Loucy (cell line): ENCODE measurements around the gene GGT7.

Experiments
- H2AFZ ChIP-seq: fragments of 200-600 bp; sonication (generic); 2 replicates; pipeline ENCODE4 v1.6.0; 2016; ENCODE audit warnings: antibody characterized with exemption, mild to moderate bottlenecking, low read length, moderate library complexity
- H3F3A ChIP-seq: fragments of 200-600 bp; 2 replicates; pipeline ENCODE4 v1.6.0; 2016; ENCODE audit warnings: antibody characterized with exemption, low read depth, mild to moderate bottlenecking
- H3K27me3 ChIP-seq: fragments of 200-600 bp; sonication (generic); 2 replicates; pipeline ENCODE4 v1.6.1; 2014; ENCODE audit warnings: low read length, mild to moderate bottlenecking; ENCODE audit not compliant: insufficient read depth, poor library complexity, severe bottlenecking
- H3K36me3 ChIP-seq: fragments of 200-600 bp; sonication (generic); 2 replicates; pipeline ENCODE4 v1.6.1; 2016; ENCODE audit warnings: low read length; ENCODE audit not compliant: insufficient read depth
- H3K4me1 ChIP-seq: fragments of 200-600 bp; sonication (generic); 2 replicates; pipeline ENCODE4 v1.5.1; 2014; ENCODE audit warnings: low read length, mild to moderate bottlenecking; ENCODE audit not compliant: insufficient read depth, poor library complexity, severe bottlenecking
- H3K4me2 ChIP-seq: fragments of 200-600 bp; sonication (generic); 2 replicates; pipeline ENCODE4 v1.6.0; 2014; ENCODE audit warnings: antibody characterized with exemption, low read length, low read depth, mild to moderate bottlenecking; ENCODE audit not compliant: poor library complexity, severe bottlenecking
- H3K4me3 ChIP-seq: fragments of 200-600 bp; sonication (generic); 2 replicates; pipeline ENCODE4 v1.5.1; 2014; ENCODE audit warnings: low read length, mild to moderate bottlenecking, mixed read lengths; ENCODE audit not compliant: poor library complexity, severe bottlenecking
- H3K79me2 ChIP-seq: fragments of 200-600 bp; sonication (generic); 2 replicates; pipeline ENCODE4 v1.6.1; 2014; ENCODE audit warnings: low read length; ENCODE audit not compliant: insufficient read depth
- H3K9ac ChIP-seq: fragments of 200-600 bp; sonication (generic); 2 replicates; pipeline ENCODE4 v1.6.0; 2014; ENCODE audit warnings: mild to moderate bottlenecking, low read depth, low read length, moderate library complexity; ENCODE audit not compliant: poor library complexity, severe bottlenecking
- H3K9me2 ChIP-seq: fragments of 200-600 bp; sonication (generic); replicated peaks from 2 replicates; pipeline ENCODE4 v1.6.1; 2016; ENCODE audit warnings: low read depth, low read length, mixed read lengths
- H3K9me3 ChIP-seq: fragments of 200-600 bp; sonication (generic); 2 replicates; pipeline ENCODE4 v1.6.1; 2014; ENCODE audit warnings: mild to moderate bottlenecking, antibody characterized with exemption, low read length, low read depth; ENCODE audit not compliant: insufficient read depth
- H4K20me1 ChIP-seq: fragments of 200-600 bp; sonication (generic); 2 replicates; pipeline ENCODE4 v1.6.0; 2014; ENCODE audit warnings: antibody characterized with exemption, low read length, mild to moderate bottlenecking; ENCODE audit not compliant: insufficient read depth, poor library complexity, severe bottlenecking
- CTCF ChIP-seq: fragments of 200-600 bp; sonication (generic); conservative IDR thresholded peaks from 2 replicates; pipeline ENCODE4 v1.5.1; 2014; ENCODE audit warnings: mild to moderate bottlenecking, antibody characterized with exemption, low read length
- EZH2phosphoT487 ChIP-seq: fragments of 200-600 bp; IDR thresholded peaks from 2 replicates; pipeline ENCODE4 v1.6.1; 2018; ENCODE audit warnings: antibody characterized with exemption, mild to moderate bottlenecking, moderate library complexity, borderline replicate concordance

GGT7 gene

GRCh38 chr20:34797012-34797995 lies 75.4 kb downstream of the GGT7 start:
- no peak overlapping the region for H2AFZ ChIP-seq
- no peaks in the 10 kb centered on the region for H3K27me3 ChIP-seq
- H3K4me1 ChIP-seq = peaks cover 6% of the 10 kb centered on the region
- no peaks in the 10 kb centered on the region for H3K9me2 ChIP-seq
- no peaks in the 10 kb centered on the region for H3F3A ChIP-seq
- H3K79me2 ChIP-seq = peaks cover 77% of the 10 kb centered on the region
- no peak overlapping the region for H3K4me3 ChIP-seq
- no peaks in the 10 kb centered on the region for H3K36me3 ChIP-seq
- no peak for TF ChIP-seq CTCF
- no peak for TF ChIP-seq EZH2phosphoT487
- peaks cover 16% of the 10 kb centered on the region for H4K20me1 ChIP-seq
- no peak overlapping the region for H3K4me2 ChIP-seq
- no peaks in the 10 kb centered on the region for H3K9me3 ChIP-seq
- no peak overlapping the region for H3K9ac ChIP-seq
